Mucosa of descending colon (tissue), 3 donors: ENCODE results near the gene TEX48. TPM values are rescaled to one million over a fixed set of nuclear protein-coding genes. Genes with fewer than 3 reads are reported as not detected.

ENCODE experiments used
- ATAC-seq: fragments of 200-7000 bp; cut with Tn5 transposase; one replicate; pipeline ENCODE4 v1.9.1; 2020; ENCODE audit warnings: mild to moderate bottlenecking, moderate library complexity
- DNase-seq, 3 donors: peaks; one replicate each; pipeline ENCODE4 v3.0.0-alpha.2; 2020
- H3K36me3 ChIP-seq: fragments of 200-600 bp; one replicate; pipeline ENCODE4 v1.8.0; 2021; ENCODE audit warnings: low read depth, mild to moderate bottlenecking
- H3K4me1 ChIP-seq: fragments of 200-600 bp; one replicate; pipeline ENCODE4 v1.8.0; 2021; ENCODE audit warnings: low read depth, mild to moderate bottlenecking
- H3K4me3 ChIP-seq: fragments of 200-600 bp; one replicate; pipeline ENCODE4 v1.8.0; 2021; ENCODE audit warnings: mild to moderate bottlenecking
- H3K9me3 ChIP-seq: fragments of 200-600 bp; one replicate; pipeline ENCODE4 v1.8.0; 2021; ENCODE audit warnings: mild to moderate bottlenecking
- CTCF ChIP-seq: fragments of 200-600 bp; IDR thresholded peaks from one replicate; pipeline ENCODE4 v1.8.0; 2022; ENCODE audit warnings: antibody characterized with exemption, mild to moderate bottlenecking
- intact Hi-C, 2 donors: fragments of 100-400 bp; cut with DNase I in 1 of 2; cut with micrococcal nuclease in 1 of 2; formaldehyde crosslinking; loops; one replicate each; pipeline versions ENCODE4 v1.11.0 to v1.11.1; 2022; cut with DNase I, micrococcal nuclease
- total RNA-seq, 3 donors: library from RNA; stranded (reverse); fragmentation: NEBNext Ultra II Directional in 2 of 3; extraction: Animal tissue kit (Norgen Biotek cat#: 25700) in 2 of 3; gene quantifications; one replicate each; pipeline versions ENCODE4 v1.2.1 to v1.2.4, GENCODE V29; 2021 to 2023
- donor health status: DM: no; HTN: no; CAD: no; lungs with moderate emphysema.
- donor health status: DM: no; HTN: no; CAD: no.
- donor health status: DM: no; HTN: yes; CAD: no.

The TEX48 gene
- total RNA-seq, 3 donors from 2014 or later: not detected

GRCh38 chr9:114676901-114677300 is 5.1 kb downstream of the TEX48 start:
- Histone ChIP-seq H3K36me3 (no peaks in the 10 kb centered on the region), H3K9me3 (no peaks in the 10 kb centered on the region), H3K4me3 (no peak overlapping the region), H3K4me1 (no peaks in the 10 kb centered on the region)
- intact Hi-C loops: loop anchor here in 1 of 2 donors (5.0 kb wide), 1 partner anchor 340 kb away; no protein-coding TSS in a partner anchor
- DNase-seq: no peak
- ATAC-seq: no peak
- TF ChIP-seq CTCF: no peak

- H3K4me1 ChIP-seq: no peaks in the 10 kb centered on the region
- H3K36me3 ChIP-seq: no peaks in the 10 kb centered on the region
- intact Hi-C loops: loop anchor here in 1 of 2 donors (5.0 kb wide), 1 partner anchor 342 kb away; no protein-coding TSS in a partner anchor
- ATAC-seq (no peak), DNase-seq (no peak)
- no peak overlapping the region for H3K4me3 ChIP-seq
- no peaks in the 10 kb centered on the region for H3K9me3 ChIP-seq
- TF ChIP-seq CTCF: no peak
Measured at GRCh38 chr9:114674798-114675540, 7.0 kb downstream of the TEX48 start.

- Histone ChIP-seq H3K9me3 (no peaks in the 10 kb centered on the region), H3K36me3 (no peaks in the 10 kb centered on the region), H3K4me3 (no peak overlapping the region), H3K4me1 (no peaks in the 10 kb centered on the region)
- intact Hi-C loops: no loop called here
- DNase-seq: no peak
- no peak for TF ChIP-seq CTCF
- no peak for ATAC-seq
Measured at GRCh38 chr9:114674076-114674797, 7.8 kb downstream of the TEX48 start.

GRCh38 chr9:114671605-114672004 is 10.4 kb downstream of the TEX48 start:
- no peaks in the 10 kb centered on the region for H3K4me1 ChIP-seq
- no peak overlapping the region for H3K4me3 ChIP-seq
- ATAC-seq (no peak), DNase-seq (no peak)
- H3K9me3 ChIP-seq: no peaks in the 10 kb centered on the region
- intact Hi-C loops: no loop called here
- no peak for TF ChIP-seq CTCF
- no peaks in the 10 kb centered on the region for H3K36me3 ChIP-seq

GRCh38 chr9:114669961-114670360 is 12.0 kb downstream of the TEX48 start:
- no peaks in the 10 kb centered on the region for H3K36me3 ChIP-seq
- no peaks in the 10 kb centered on the region for H3K9me3 ChIP-seq
- no peak for TF ChIP-seq CTCF
- H3K4me1 ChIP-seq: no peaks in the 10 kb centered on the region
- intact Hi-C loops: no loop called here
- H3K4me3 ChIP-seq: no peak overlapping the region
- no peak for DNase-seq
- no peak for ATAC-seq
